ENCODE measurements around the gene FAT1.

GRCh38 chr4:186691396-186691795 lies 32.3 kb downstream of the FAT1 start:
- TF ChIP-seq CTCF (IDR thresholded peaks at IDR 0.05; ENCODE audit: low read depth, low read length, poor library complexity, severe bottlenecking) (no peak), EZH2phosphoT487 (IDR thresholded peaks at IDR 0.05; ENCODE audit: borderline replicate concordance, low read length) (no peak)

All from DOHH2 (cell line).